Activated naive CD8-positive, alpha-beta T cell treated with anti-CD3 and anti-CD28 coated beads for 36 hours (primary cell): ENCODE results near the gene CRACR2B. TPM values are rescaled to one million over a fixed set of nuclear protein-coding genes. Genes with fewer than 3 reads are reported as not detected.

Experiments used
- DNase-seq: peaks from one replicate; pipeline ENCODE4 v3.0.0; 2021
- H3K27ac Mint-ChIP-seq: one replicate; pipeline ENCODE4 v1.8.0; 2022; ENCODE audit warnings: mild to moderate bottlenecking, moderate library complexity, mixed read lengths
- H3K27me3 Mint-ChIP-seq: one replicate; pipeline ENCODE4 v1.8.0; 2022; ENCODE audit warnings: mild to moderate bottlenecking, mixed read lengths
- H3K36me3 Mint-ChIP-seq: one replicate; pipeline ENCODE4 v1.8.0; 2021; ENCODE audit warnings: mild to moderate bottlenecking, mixed read lengths
- H3K4me1 Mint-ChIP-seq: one replicate; pipeline ENCODE4 v1.8.0; 2021; ENCODE audit warnings: mixed read lengths
- H3K4me3 Mint-ChIP-seq: one replicate; pipeline ENCODE4 v1.8.0; 2022; ENCODE audit warnings: mild to moderate bottlenecking, moderate library complexity, mixed read lengths
- H3K9me3 Mint-ChIP-seq: one replicate; pipeline ENCODE4 v1.8.0; 2022; ENCODE audit warnings: mixed read lengths
- total RNA-seq, 2 experiments: library from RNA; stranded (reverse); gene quantifications; one replicate each; pipeline ENCODE4 v1.2.3, GENCODE V29; 2021

CRACR2B gene
- total RNA-seq = 1 to 10 TPM in 1 of 2 experiments, under 1 TPM in 1; 0.76 to 1.1 TPM

GRCh38 chr11:827897-828192, at the start of gene CRACR2B:
Gene CRACR2B (plus strand): TSS chr11:827919. CDS start chr11:828608, 689 bp downstream.
- Mint-ChIP-seq H3K27ac (no peak within 1 kb of the TSS), H3K36me3 (peaks cover 9% of the 10 kb centered on the region), H3K4me3 (peak within 1 kb of the TSS; percentile 51), H3K27me3 (peaks cover 43% of the 10 kb centered on the region), H3K4me1 (peaks cover 19% of the 10 kb centered on the region), H3K9me3 (no peaks in the 10 kb centered on the region)
- DNase-seq = no peak

- Mint-ChIP-seq H3K4me3 (peak overlapping the region; percentile 83), H3K27me3 (no peaks in the 10 kb centered on the region), H3K27ac (no peak overlapping the region), H3K4me1 (peaks cover 32% of the 10 kb centered on the region), H3K9me3 (no peaks in the 10 kb centered on the region), H3K36me3 (peaks cover 13% of the 10 kb centered on the region)
- DNase-seq = no peak
Observed at GRCh38 chr11:778976-779954, 48.5 kb upstream of the CRACR2B start.

GRCh38 chr11:779955-780532, 47.7 kb upstream of the CRACR2B start:
- Mint-ChIP-seq H3K27ac (no peak overlapping the region), H3K4me3 (no peak overlapping the region), H3K4me1 (peaks cover 29% of the 10 kb centered on the region), H3K36me3 (peaks cover 13% of the 10 kb centered on the region), H3K27me3 (no peaks in the 10 kb centered on the region), H3K9me3 (no peaks in the 10 kb centered on the region)
- DNase-seq = no peak

GRCh38 chr11:782264-783174, 45.2 kb upstream of the CRACR2B start:
- Mint-ChIP-seq H3K4me3 (no peak overlapping the region), H3K27me3 (no peaks in the 10 kb centered on the region), H3K9me3 (no peaks in the 10 kb centered on the region), H3K4me1 (peaks cover 17% of the 10 kb centered on the region), H3K36me3 (peaks cover 8% of the 10 kb centered on the region), H3K27ac (no peak overlapping the region)
- DNase-seq = no peak

DNA sequence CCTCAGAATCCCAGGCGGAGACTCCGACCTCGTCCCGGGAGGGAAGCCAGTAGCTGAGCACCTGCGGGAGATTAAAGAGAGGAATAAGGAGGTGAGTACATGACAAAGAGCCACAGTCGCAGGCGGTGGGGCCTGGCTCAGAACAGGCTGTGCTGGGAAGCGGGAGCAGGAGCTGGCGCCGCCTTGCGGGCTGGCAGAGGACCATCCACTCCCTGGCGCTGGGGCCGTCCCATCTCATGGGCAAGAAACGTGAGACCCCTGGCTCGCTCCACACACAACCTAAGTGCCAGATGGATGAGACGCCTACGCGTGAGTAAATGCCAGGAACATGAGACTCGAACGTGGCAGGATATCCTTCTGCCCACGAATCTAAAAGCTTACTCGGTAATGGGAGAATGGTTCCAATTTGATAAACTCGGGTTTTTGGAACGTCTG, 44.1 kb upstream of the CRACR2B start:
- no peak overlapping the region for H3K27ac Mint-ChIP-seq
- no peak overlapping the region for H3K4me3 Mint-ChIP-seq

DNA sequence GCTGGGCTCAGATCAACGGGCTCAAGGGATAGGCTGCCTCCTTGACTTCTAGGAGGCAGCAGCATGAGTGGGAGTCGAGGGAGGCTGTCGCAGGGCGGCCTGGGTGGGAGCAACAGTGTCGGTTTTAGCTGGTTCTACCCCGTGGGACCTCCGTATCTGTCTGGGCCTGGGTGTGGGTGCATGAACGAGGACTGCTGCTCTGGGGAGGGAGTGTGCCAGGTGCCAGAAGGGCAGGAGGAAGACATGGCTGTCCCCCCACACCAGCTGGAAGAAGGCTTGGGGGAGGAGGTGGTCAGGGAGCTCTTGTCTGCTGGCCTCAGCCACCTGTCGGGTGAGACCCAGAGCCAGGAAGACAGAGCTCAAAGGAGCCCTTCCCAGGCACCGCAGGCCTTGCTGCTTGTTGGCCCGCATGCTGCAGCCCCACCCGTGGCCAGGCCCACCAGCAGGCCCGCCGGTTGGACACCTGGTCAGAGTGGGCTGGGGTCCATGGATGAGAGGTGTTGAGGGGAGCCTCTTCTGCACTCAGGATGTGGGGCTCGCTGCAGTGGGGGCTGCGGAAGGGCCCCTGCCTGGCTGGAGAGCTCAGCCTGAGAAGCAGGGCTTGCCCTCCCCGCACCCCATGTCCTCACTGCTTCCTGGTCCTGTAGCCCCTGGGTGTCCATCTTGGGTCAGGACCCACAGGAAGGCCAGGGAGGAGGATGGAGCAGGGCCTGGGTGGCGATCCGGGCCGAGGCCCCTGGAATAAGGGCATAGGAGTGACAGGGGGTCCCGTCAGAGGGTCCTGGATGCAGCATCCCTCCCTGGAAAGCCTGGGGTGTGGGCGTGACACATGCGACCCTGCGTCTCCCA, 41.3 kb upstream of the CRACR2B start:
- H3K4me1 Mint-ChIP-seq = peaks cover 10% of the 10 kb centered on the region
- no peaks in the 10 kb centered on the region for H3K9me3 Mint-ChIP-seq
- no peak overlapping the region for H3K4me3 Mint-ChIP-seq
- H3K27ac Mint-ChIP-seq = no peak overlapping the region
- no peak for DNase-seq
- peaks cover 5% of the 10 kb centered on the region for H3K36me3 Mint-ChIP-seq
- no peaks in the 10 kb centered on the region for H3K27me3 Mint-ChIP-seq

More for the DNA sequence above, 44.1 kb upstream of the CRACR2B start:
- peaks cover 5% of the 10 kb centered on the region for H3K36me3 Mint-ChIP-seq
- H3K9me3 Mint-ChIP-seq = no peaks in the 10 kb centered on the region
- no peak for DNase-seq
- no peaks in the 10 kb centered on the region for H3K27me3 Mint-ChIP-seq
- H3K4me1 Mint-ChIP-seq = peaks cover 17% of the 10 kb centered on the region

DNA sequence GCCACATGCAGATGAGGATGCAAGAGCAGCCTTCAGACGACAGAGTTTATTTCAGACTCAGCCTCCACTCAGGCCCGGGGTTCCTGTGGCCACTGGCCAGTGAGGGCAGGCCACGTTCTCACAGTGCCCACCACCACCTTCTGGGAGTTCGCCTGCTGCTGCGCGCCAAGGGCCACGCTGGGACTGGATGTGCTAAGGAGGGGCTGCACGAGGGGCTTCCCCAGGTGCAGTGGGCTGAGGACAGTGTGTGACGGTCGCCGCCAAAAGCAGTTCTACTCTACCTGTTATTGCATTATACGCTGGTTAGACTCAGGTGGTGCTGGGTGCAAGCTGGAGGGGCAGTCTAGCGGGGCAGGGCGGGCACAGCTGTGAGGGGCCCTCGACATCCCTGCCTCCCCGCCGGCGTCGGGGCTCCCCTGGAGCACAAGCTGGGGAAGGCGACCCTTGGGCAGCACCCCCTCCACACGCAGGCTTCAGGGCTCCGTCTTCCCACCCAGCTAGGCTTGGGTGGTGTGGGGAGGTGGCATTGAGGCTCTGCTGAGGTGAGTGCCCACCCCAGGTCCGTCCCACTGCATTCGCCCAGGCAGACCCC, 40.5 kb upstream of the CRACR2B start:
- Mint-ChIP-seq H3K4me1 (peaks cover 10% of the 10 kb centered on the region), H3K4me3 (no peak overlapping the region), H3K27ac (no peak overlapping the region), H3K27me3 (no peaks in the 10 kb centered on the region), H3K36me3 (peaks cover 5% of the 10 kb centered on the region), H3K9me3 (no peaks in the 10 kb centered on the region)
- no peak for DNase-seq

GRCh38 chr11:788009-788640, 39.6 kb upstream of the CRACR2B start:
- H3K4me1 Mint-ChIP-seq = peaks cover 10% of the 10 kb centered on the region
- H3K27me3 Mint-ChIP-seq = no peaks in the 10 kb centered on the region
- DNase-seq = no peak
- H3K4me3 Mint-ChIP-seq = no peak overlapping the region
- peak overlapping the region; percentile 54 for H3K27ac Mint-ChIP-seq
- peaks cover 5% of the 10 kb centered on the region for H3K36me3 Mint-ChIP-seq
- no peaks in the 10 kb centered on the region for H3K9me3 Mint-ChIP-seq

GRCh38 chr11:788953-789940, 38.5 kb upstream of the CRACR2B start:
- H3K27ac Mint-ChIP-seq = no peak overlapping the region
- H3K4me1 Mint-ChIP-seq = peaks cover 5% of the 10 kb centered on the region
- peaks cover 9% of the 10 kb centered on the region for H3K36me3 Mint-ChIP-seq
- no peaks in the 10 kb centered on the region for H3K9me3 Mint-ChIP-seq
- H3K4me3 Mint-ChIP-seq = peak overlapping the region; percentile 25
- H3K27me3 Mint-ChIP-seq = no peaks in the 10 kb centered on the region
- no peak for DNase-seq

- Mint-ChIP-seq H3K27me3 (no peaks in the 10 kb centered on the region), H3K4me3 (peak within 1 kb of the TSS; percentile 25), H3K27ac (no peak within 1 kb of the TSS), H3K9me3 (no peaks in the 10 kb centered on the region), H3K36me3 (peaks cover 10% of the 10 kb centered on the region), H3K4me1 (peaks cover 5% of the 10 kb centered on the region)
- peak; percentile 52 for DNase-seq
Observed at GRCh38 chr11:789943-790342, 37.8 kb upstream of the CRACR2B start, which contains the start of gene CEND1. Gene CEND1 (minus strand): TSS chr11:790090. CDS start chr11:788576, 1,514 bp downstream.

DNA sequence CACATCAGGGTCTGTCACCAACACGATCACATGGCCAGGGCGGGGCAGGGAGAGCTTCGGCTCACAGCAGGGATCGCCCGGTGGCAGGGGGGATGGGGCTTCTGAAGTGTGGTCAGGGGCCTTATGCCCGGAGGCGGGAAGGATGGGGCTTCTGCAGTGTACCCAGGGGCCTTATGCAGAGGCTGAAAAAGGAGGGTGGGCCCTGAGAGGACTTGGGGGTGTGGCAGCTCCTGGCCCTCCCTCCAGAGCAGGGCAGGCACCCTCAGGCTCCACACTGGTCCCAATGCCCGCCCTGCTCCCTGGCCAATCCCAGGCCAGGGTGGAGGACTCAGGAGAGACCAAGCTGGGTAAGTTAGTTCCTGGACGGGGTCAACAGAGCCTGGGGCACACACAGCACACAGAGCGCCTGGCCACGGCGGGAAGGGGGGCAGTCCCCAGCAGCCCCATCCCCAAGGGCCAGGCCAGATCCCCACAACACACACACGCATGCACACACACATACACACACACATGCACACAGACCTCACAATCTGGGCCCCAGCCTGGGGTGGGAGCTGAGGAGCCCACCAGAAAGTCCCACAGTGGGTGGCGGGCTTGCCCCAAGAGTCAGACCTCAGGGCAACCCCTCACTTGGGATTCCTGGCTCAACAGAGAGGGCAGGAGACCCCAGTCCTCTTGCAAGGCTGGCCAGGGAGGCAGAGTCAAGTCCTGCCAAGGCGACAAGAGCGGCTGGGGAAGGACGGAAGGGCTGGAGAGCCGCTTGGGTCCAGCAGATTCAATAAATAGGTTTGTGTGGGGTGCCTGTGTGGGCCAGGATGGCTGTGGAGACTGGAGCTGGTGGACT, 36.8 kb upstream of the CRACR2B start:
- Mint-ChIP-seq H3K4me3 (no peak overlapping the region), H3K27ac (no peak overlapping the region)

More for the DNA sequence above, 36.8 kb upstream of the CRACR2B start:
- no peaks in the 10 kb centered on the region for H3K27me3 Mint-ChIP-seq
- peaks cover 10% of the 10 kb centered on the region for H3K36me3 Mint-ChIP-seq
- H3K9me3 Mint-ChIP-seq = no peaks in the 10 kb centered on the region
- H3K4me1 Mint-ChIP-seq = peaks cover 7% of the 10 kb centered on the region
- no peak for DNase-seq
